DLD1 (cell line): ENCODE measurements around the gene MBOAT1.
"Not testable (repeated sequence)": the region's sequence is repeated elsewhere in the genome, so short reads cannot be mapped to it uniquely, and the experiment has no call there.

Experiments used
- in situ Hi-C: cut with HindIII; loops from 2 replicates; pipeline ENCODE4 v1.10.0; 2017; ENCODE audit warnings: low sequenced_read_pairs

Gene MBOAT1

DNA sequence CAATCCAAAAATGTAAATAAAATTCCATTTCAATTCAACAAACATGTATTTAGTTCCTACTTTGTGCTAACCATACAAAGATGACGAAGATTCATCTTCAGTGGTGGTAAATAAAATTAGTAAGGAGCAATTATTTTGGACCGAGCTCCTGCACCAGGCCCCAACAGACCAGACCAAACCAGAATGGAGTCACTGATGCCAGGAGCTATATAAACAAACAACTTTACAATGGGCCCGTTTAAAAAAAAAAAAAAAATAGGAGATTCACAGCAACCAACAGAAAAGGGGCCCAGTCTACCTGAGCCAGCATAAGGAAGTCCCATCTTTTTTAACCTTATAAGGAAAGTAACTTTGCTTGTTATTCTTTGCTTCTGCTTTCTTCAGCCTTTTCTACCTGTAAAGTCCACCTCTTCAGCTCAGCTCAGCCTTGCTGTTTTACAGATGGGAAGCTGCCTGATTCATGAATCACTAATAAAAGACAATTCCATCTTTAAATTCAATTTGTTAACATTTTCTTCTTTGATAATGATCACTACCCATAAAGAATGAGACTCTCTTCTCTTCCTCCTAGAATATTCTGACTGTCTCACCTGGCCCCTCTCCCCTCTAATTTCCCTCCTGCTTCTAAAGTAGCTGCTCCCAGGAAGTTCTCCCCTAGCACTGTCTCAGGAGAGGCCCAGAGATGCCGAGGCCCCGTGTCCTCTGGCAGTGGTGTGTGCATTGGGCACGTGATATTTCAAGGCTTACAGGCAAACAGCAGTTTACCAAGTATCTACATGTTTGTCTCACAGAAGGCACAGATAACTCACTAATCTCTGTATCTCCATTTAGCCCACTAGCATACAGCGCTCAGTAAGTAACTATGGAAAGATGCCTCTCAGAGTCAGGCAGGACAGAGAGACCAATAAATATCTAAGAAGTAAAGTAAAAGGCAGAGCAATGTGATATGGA lies 8.4 kb downstream of the MBOAT1 start:
- in situ Hi-C loops, result no loop called here

DNA sequence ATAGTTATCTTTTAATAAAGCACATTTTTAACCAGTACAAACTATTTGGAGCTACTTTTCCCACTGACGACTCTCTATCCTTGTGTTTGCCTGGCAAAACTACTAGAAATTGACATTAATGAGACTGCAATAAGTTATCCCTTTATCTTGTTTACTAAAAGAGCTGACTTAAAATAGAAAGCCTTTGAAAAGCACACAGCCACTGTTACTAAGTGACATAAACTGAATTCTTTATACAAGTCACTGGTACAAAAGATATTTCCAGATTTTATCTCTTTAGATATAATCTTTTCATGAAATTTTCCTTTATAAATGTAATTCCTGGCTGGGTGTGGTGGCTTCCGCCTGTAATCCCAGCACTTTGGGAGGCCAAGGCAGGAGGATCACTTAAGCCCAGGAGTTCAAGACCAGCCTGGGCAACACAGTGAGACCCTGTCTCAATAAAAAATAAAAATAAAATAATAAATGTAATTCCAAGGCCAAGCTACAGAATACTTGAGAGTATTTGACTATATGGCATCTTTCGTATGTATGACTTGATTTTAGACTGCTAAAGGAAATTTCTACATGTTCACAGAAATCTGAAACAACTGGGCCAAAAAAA lies 9.5 kb downstream of the MBOAT1 start:
- in situ Hi-C loops, result no loop called here

DNA sequence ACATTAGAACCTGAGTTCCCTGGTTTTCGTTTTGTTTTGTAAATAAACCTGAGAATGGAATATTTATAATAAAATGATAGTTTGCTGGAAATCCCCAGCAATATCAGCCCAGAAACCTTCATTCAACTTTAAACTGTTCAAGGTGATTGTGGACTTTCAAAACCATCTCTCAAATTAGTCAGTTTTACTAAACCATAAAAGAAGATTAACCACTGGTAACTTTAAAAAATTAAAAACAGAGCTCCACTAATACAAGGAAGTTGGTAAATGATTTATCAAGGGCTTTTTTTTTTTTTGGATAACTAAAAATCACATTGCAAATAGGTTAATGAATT lies 10.0 kb downstream of the MBOAT1 start:
- in situ Hi-C loops, result no loop called here

DNA sequence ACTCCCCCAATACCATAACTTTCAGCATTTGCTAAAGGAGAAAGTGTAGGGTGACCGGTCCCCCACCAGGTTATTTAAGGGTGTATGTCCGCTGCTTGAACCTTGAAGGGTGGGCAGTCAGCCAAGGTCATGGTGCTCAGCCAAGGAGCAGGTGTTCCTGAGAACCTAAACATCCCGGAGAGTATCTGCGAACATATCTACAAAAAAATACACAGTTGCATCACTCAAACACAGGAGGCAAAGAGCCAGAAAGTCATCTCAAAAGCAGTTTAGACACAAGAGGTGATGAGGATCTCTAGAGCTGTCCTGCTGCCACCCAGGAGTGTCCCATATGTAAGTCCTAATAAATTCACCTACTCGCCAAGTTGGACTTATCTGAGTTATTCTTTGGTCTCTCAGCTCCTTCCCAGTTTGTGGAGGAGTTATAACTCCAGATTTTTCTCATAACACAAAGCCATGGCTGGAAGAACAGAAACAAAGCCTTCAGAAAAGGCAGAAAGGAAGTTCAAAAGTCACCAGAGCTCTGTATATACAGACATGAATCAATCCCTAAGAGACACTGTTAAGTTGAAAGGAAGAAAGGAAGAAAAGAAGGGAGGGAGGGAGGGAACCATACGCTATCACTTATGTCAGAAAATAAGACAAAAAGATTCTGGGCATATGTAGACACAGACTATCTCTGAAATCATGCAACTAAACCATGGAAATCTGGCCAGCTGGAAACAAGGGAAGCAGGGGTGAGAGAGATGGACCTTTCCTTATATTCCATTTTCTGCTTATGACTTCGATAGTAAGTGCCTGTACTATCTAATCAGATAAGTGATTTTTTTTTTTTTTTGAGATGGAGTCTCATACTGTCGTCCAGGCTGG lies 11.3 kb downstream of the MBOAT1 start:
- in situ Hi-C loops, result no loop called here

DNA sequence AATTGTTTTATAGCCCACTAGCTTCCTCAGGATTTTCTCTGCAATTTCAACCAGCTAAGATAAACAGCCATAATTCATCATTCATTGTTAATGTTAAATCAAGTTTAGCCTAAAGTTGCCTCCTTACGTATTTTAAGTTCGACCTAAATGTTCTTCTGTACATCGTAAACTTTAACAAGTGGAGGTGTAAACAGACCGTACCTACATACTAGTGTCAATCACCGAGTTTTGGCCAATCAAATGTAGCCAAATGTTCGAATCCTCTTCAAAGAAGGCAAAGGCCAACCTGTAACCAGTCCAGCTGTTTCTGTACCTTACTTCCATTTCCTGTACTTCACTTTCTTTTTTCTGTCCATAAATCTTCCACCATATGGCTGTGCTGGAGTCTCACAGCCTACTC lies 13.5 kb downstream of the MBOAT1 start:
- in situ Hi-C loops, result no loop called here

DNA sequence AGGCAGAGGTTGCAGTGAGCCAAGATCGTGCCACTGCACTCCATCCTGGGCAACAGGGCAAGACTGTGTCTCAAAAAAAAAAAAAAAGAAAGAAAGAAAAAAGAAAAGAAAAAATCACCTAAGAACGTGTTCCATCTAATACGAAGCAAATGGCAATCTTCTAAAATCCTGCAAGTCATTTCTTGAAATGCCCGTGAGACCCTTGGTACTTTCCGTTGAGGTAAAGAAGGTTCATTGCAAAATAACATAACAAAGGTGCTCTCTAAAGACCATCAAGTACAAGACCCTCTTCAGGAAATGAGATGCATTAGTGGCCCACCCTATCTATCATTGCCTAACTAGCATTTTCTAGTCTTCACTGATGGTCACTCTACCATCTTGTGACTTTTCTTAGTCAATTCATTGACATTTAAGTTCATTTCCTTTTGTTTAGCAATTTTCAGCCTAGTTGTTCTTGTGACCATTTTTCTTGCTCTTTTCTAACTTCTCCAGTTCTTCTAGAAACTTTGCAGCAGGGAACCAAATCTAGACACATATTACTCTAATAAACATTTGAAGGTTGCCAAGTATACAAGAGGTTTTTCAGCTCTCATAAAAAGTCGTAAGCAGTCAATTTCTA lies 14.0 kb downstream of the MBOAT1 start:
- in situ Hi-C loops, result no loop called here

DNA sequence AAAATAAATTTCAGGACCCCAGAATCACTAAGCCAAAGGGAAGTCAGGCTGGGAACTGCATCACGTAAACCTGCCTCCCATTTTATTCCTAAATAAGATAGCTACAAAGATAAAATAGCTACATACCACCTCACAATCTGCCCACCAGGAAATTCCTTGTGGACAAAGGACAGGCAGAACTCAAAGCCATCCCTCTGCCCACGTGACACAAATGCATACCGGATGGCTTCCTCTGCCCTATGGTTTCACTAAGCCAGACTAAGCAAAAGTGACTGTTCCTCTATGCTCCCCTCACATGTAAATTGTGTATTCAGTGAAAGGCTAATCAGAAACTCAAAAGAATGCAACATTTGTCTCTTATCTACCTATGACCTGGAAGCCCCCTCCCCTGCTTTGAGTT lies 15.0 kb downstream of the MBOAT1 start:
- in situ Hi-C loops, result no loop called here

DNA sequence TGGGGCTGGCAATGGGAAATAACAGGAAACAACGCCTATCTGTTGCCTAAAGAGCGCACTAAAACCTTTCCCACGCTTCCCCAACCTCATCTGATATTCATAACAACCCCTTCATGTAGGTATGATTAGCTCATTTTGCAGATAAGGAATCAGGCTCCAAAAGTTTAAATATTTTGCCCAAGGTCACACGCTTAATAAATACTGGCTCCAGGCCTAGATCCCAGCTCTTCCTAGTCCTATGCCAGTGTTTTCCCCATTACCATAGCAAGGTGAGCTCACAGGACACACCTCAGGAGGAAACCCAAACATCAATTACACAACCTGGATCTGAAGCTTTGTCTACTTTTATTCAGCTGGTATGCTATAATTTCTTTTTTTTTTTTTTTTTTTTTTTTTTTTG lies 19.6 kb downstream of the MBOAT1 start:
- in situ Hi-C loops, result no loop called here

DNA sequence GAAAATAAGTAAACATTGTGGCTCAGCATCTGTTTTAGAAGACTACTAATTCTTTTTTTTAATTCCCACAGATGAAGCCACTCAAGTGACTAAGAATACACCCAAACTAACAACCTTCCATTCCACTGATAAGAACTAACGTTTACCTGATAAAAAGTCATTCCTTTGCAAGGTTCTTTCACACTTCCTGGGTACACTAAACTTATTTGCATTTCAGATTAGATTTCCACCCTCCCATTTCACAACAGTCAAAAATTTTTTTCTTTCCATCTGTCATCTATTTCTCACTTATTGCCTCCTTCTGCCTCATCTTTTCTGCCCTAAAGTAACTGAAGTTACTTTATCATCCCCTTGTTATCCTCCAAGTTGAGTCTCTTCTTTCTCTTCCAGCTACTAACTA lies 20.3 kb downstream of the MBOAT1 start:
- in situ Hi-C loops, result no loop called here

DNA sequence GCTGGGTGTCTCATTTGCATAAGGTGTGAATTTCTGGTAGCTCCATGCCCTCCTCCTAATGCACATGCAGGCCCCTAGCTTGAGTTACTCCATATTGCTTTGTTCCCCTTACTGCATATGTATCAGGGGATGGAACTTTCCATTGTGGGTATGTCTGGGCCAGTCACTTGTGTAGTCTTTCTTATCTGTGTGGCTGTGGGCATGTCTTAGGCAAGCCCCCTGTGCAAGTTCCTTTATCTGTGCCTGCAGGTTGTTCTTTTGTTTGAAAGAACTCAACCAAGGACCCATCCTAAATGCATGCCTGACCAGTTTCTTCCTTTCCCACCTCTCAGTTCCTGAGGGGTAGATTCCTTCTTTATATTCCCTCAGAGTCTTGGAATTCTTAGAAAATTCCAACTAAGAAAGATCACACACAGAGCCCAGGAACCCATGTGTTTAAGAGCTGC lies 23.6 kb downstream of the MBOAT1 start:
- in situ Hi-C loops, result no loop called here

DNA sequence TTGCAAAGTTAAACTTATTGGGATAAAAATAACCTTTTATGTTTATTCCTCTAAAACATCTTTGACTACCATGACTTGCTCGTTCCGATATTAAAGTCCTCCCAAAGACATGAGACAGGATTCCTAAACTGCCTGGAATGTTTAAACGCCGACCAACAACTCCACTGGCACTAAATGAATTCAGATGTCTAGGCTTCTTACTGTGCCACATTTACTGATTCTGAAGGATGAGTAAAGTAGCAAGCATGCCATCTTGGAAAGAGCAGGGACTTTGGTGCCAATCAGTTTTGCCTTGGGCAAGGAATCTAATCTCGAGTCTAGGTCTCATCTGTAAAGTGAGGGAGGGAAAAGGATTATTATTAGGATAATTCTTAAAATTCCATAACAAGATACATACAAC lies 25.3 kb downstream of the MBOAT1 start:
- in situ Hi-C loops, result no loop called here

DNA sequence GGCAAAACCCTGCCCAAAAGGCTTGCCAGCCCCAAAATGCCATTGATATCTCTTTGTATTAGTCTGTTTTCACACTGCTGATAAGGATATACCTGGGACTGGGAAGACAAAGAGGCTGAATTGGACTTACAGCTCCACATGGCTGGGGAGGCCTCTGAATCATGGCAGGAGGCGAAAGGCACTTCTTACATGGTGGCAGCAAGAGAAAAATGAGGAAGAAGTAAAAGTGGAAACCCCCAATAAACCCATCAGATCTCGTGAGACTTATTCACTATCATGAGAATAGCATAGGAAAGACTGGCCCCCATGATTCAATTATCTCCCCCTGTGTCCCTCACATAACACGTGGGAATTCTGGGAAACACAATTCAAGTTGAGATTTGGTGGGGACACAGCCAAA lies 28.6 kb downstream of the MBOAT1 start:
- in situ Hi-C loops, result no loop called here

DNA sequence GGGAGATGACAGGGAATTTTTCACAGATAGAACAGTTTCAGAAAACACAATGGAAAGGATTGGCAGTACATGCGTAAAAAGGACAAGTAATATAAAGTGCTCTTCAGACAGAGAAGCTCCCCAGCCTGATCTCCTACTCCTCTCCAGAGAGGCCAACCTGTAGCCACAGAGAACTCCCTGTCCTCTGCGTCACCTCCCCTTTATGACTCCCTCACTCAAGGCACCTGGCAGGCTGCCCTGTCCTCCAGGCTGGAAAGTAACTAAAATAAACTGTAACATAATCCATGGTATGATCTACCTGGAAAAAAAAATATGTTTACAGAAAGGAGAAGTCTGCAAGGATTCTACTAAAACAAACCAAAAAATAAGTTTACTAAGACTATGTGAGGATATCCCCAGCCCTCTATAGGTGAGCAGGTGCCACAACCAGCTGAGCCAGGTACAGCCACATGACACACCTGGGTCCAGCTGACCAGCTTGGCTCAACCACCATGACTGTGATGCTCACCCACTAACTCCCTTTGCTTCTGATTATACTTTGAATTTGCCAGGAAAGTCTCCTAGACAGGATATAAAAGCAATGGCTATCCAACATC lies 29.2 kb downstream of the MBOAT1 start:
- in situ Hi-C loops, result no loop called here

DNA sequence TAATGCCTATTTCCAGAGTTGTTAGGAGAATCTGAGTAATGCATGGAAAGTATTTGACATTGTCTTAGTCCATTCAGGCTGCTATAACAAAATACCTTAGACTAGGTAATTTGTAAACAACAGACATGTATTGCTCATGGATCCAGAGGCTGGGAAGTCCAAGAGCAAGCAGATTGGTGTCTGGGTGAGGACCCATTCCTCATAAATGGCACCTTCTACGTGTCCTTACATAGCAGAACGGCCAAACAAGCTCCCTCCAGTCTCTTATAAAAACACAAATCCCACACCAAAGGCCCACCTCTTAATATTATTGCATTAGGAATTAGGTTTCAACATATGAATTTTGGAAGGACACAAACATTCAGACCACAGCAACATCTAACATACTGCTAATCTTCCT lies 30.2 kb downstream of the MBOAT1 start:
- in situ Hi-C loops, result no loop called here

DNA sequence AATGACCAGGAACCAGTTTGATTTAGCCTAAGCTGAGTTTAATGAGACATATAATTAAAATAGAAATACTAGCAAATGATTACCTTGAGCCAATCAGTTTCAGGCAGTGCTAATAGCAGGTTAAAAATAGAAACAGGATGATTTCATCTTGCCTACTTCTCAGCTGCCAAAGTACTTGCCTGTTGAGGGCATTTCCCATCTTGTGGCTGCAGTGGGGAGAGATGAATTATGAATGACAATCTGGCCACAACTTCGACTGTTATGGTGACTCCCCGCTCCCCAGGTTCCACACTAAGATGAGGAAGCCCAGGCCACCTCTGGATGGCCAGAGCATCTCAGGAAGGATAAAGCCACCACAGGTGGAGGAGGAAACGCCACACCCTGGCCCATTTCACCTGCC lies 31.3 kb downstream of the MBOAT1 start:
- in situ Hi-C loops, result no loop called here

DNA sequence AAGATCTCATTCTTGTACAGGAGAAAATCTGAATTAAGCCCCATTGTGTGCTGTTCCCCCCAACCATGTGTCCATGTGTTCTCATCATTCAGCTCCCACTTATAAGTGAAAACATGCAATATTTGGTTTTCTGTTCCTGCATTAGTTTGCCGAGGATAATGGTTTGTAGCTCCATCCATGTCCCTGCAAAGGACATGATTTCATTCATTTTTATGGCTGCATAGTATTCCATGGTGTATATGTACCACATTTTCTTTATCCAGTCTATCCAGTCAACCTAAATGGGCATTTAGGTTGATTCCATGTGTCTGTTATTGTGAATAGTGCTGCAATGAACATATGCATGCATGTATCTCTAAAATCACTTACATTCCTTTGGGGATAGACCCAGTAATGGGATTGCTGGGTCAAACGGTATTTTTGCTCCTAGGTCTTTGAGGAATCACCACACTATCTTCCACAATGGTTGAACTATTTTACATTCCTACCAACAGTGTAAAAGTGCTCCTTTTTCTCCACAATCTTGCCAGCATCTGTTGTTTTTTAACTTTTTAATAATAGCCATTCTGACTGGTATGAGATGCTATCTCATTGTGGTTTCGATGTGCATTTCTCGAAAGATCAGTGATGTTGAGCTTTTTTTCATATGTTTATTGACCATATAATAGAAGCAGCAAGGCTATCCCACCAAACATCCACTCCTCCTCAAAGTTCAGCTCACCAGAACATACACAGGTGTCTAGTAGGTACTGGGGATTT lies 32.8 kb downstream of the MBOAT1 start:
- in situ Hi-C loops, result not testable (repeated sequence)

DNA sequence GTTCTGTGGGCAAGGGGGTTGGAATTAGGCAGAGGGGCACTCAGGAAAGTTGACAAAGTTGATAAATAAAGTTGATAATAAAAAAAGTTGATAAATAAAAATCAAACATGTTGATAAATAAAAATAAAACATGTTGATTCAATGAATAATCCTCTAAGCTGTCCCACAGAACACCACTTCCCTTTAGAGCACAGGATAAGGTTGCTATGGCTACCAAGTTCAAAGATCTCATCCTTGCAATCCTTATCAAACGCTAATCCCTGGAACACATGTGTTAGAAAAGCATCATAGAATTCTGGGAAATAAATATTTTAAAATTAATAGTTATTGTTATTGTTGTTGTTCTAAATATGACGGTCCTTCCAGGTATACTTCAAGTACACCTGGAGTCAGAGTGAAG lies 33.9 kb downstream of the MBOAT1 start:
- in situ Hi-C loops, result no loop called here

DNA sequence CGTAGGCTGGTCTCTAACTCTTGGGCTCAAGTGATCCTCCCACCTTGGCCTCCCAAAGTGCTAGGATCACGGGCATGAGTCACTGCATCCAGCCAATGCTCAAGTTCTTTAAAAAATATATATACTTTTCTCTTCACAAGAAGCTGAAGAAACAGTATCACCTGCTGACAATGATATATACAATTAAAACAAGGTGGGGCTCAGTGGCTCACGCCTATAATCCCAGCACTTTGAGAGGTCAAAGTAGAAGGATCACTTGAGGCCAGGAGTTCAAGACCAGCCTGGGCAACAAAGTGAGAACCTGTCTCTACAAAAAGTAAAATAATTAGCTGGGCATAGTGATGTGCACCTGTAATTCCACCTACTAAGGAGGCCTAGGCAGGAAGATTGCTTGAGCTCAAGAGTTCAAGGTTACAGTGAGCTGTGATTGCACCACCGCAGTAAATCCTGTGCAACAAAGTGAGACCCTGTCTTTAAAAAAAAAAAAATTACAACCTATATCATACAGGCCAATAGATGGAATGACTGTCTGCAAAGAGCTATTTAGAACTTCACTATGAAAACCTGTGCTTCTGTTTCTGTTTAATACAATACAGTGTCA lies 36.4 kb downstream of the MBOAT1 start:
- in situ Hi-C loops, result no loop called here
